HL-60 (cell line): ENCODE measurements around the gene FILIP1L.
A peak's percentile ranks its signal among the peaks of the same experiment; 100 is the strongest.

Experiments used
- DNase-seq, 2 experiments: peaks; one replicate each; pipeline ENCODE4 v3.0.0-alpha.2; 2010 to 2020; ENCODE audit warnings: low read depth in 1 of 2, low spot score in 1 of 2
- H3K27ac ChIP-seq: fragments of 250-450 bp; sonication (Bioruptor Pico); replicated peaks from 2 replicates; pipeline ENCODE4 v1.5.1; 2020; ENCODE audit warnings: mild to moderate bottlenecking, moderate library complexity
- H3K27me3 ChIP-seq: fragments of 250-450 bp; sonication (Bioruptor Pico); 2 replicates; pipeline ENCODE4 v1.5.1; 2021; ENCODE audit warnings: mild to moderate bottlenecking, moderate library complexity; ENCODE audit not compliant: insufficient read depth, poor library complexity, severe bottlenecking
- H3K4me3 ChIP-seq: replicated peaks from 2 replicates; pipeline ENCODE4 v1.5.1; 2011; ENCODE audit warnings: mild to moderate bottlenecking, control low read depth, low read length; ENCODE audit not compliant: insufficient read depth
- GABPA ChIP-seq: IDR thresholded peaks from 2 replicates; pipeline ENCODE4 v1.6.1; 2012; ENCODE audit warnings: low read depth
- POLR2AphosphoS5 ChIP-seq: IDR thresholded peaks from 2 replicates; pipeline ENCODE4 v1.6.1; 2012; ENCODE audit warnings: low read depth
- SPI1 ChIP-seq: IDR thresholded peaks from 2 replicates; pipeline ENCODE4 v1.6.1; 2012; ENCODE audit warnings: low read depth, mild to moderate bottlenecking, borderline replicate concordance
- TF ChIP-seq, protein P1 (sequence below): IDR thresholded peaks from 2 replicates; pipeline ENCODE4 v1.6.1; 2012; ENCODE audit warnings: low read depth; ENCODE audit not compliant: insufficient replicate concordance
- TF ChIP-seq, protein P2 (sequence below): IDR thresholded peaks from one replicate; pipeline ENCODE4 v1.5.1; 2011; ENCODE audit warnings: low read length, control low read depth, inconsistent platforms; ENCODE audit not compliant: insufficient read depth

Gene FILIP1L

GRCh38 chr3:100068826-100069225, 45.5 kb downstream of the FILIP1L start:
- no peak overlapping the region for H3K4me3 ChIP-seq
- TF ChIP-seq POLR2AphosphoS5 = no peak
- TF ChIP-seq, protein P1, sequence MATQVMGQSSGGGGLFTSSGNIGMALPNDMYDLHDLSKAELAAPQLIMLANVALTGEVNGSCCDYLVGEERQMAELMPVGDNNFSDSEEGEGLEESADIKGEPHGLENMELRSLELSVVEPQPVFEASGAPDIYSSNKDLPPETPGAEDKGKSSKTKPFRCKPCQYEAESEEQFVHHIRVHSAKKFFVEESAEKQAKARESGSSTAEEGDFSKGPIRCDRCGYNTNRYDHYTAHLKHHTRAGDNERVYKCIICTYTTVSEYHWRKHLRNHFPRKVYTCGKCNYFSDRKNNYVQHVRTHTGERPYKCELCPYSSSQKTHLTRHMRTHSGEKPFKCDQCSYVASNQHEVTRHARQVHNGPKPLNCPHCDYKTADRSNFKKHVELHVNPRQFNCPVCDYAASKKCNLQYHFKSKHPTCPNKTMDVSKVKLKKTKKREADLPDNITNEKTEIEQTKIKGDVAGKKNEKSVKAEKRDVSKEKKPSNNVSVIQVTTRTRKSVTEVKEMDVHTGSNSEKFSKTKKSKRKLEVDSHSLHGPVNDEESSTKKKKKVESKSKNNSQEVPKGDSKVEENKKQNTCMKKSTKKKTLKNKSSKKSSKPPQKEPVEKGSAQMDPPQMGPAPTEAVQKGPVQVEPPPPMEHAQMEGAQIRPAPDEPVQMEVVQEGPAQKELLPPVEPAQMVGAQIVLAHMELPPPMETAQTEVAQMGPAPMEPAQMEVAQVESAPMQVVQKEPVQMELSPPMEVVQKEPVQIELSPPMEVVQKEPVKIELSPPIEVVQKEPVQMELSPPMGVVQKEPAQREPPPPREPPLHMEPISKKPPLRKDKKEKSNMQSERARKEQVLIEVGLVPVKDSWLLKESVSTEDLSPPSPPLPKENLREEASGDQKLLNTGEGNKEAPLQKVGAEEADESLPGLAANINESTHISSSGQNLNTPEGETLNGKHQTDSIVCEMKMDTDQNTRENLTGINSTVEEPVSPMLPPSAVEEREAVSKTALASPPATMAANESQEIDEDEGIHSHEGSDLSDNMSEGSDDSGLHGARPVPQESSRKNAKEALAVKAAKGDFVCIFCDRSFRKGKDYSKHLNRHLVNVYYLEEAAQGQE = no peak
- TF ChIP-seq, protein P2, sequence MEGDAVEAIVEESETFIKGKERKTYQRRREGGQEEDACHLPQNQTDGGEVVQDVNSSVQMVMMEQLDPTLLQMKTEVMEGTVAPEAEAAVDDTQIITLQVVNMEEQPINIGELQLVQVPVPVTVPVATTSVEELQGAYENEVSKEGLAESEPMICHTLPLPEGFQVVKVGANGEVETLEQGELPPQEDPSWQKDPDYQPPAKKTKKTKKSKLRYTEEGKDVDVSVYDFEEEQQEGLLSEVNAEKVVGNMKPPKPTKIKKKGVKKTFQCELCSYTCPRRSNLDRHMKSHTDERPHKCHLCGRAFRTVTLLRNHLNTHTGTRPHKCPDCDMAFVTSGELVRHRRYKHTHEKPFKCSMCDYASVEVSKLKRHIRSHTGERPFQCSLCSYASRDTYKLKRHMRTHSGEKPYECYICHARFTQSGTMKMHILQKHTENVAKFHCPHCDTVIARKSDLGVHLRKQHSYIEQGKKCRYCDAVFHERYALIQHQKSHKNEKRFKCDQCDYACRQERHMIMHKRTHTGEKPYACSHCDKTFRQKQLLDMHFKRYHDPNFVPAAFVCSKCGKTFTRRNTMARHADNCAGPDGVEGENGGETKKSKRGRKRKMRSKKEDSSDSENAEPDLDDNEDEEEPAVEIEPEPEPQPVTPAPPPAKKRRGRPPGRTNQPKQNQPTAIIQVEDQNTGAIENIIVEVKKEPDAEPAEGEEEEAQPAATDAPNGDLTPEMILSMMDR = peak; percentile 24
- TF ChIP-seq SPI1 = no peak
- peak in 1 of 2 experiments; percentile 87 for DNase-seq

GRCh38 chr3:100067589-100067988, 46.7 kb downstream of the FILIP1L start:
- TF ChIP-seq, protein P1 = no peak
- TF ChIP-seq GABPA = no peak
- no peak for TF ChIP-seq SPI1
- TF ChIP-seq POLR2AphosphoS5 = no peak
- TF ChIP-seq, protein P2 = no peak
- Histone ChIP-seq H3K27ac (no peak overlapping the region), H3K27me3 (no peaks in the 10 kb centered on the region), H3K4me3 (no peak overlapping the region)
- DNase-seq = no peak

More at GRCh38 chr3:100068826-100069225, 45.5 kb downstream of the FILIP1L start:
- Histone ChIP-seq H3K27ac (peak overlapping the region; percentile 93), H3K27me3 (no peaks in the 10 kb centered on the region)

DNA sequence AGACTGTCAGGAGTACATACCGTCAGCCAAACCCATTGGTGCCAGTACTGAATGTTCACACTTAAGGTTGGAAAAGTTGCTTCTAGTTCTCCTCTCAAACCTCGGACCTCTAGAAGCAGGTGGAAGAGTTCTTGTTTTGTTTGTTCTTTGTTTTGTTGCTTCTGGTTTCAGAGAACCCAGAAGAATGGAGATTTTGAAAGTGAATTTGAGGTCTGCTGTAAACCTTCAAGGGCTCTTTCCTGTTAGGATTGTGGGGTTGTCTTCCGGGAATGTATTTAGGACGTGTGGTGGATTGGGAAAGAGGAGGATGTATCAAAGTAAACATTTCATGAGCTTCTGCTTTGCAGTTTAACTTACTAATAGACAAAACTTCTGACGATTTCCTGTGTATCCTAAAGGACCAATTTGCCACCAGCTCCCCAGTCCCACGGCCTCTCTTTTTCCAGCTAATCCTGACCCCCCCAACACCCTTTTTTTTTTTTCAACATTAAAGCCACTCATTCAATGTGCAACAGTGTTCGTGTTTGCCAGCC, 50.3 kb downstream of the FILIP1L start:
- Histone ChIP-seq H3K27ac (no peak overlapping the region), H3K27me3 (no peaks in the 10 kb centered on the region), H3K4me3 (no peak overlapping the region)
- TF ChIP-seq, protein P2 = no peak
- no peak for TF ChIP-seq POLR2AphosphoS5
- DNase-seq = no peak

- TF ChIP-seq, protein P2 = no peak
- TF ChIP-seq GABPA = no peak
- no peak for TF ChIP-seq POLR2AphosphoS5
- TF ChIP-seq SPI1 = no peak
- DNase-seq = no peak
- Histone ChIP-seq H3K27me3 (no peaks in the 10 kb centered on the region), H3K27ac (no peak overlapping the region), H3K4me3 (no peak overlapping the region)
Observed at GRCh38 chr3:100062665-100063064, 51.6 kb downstream of the FILIP1L start.
